Measurements from ENCODE around the gene HOXB1. TPM values are rescaled to one million over a fixed set of nuclear protein-coding genes. Genes with fewer than 3 reads are reported as not detected.

HOXB1 gene
- total RNA-seq, 1 donor = not detected

DNA sequence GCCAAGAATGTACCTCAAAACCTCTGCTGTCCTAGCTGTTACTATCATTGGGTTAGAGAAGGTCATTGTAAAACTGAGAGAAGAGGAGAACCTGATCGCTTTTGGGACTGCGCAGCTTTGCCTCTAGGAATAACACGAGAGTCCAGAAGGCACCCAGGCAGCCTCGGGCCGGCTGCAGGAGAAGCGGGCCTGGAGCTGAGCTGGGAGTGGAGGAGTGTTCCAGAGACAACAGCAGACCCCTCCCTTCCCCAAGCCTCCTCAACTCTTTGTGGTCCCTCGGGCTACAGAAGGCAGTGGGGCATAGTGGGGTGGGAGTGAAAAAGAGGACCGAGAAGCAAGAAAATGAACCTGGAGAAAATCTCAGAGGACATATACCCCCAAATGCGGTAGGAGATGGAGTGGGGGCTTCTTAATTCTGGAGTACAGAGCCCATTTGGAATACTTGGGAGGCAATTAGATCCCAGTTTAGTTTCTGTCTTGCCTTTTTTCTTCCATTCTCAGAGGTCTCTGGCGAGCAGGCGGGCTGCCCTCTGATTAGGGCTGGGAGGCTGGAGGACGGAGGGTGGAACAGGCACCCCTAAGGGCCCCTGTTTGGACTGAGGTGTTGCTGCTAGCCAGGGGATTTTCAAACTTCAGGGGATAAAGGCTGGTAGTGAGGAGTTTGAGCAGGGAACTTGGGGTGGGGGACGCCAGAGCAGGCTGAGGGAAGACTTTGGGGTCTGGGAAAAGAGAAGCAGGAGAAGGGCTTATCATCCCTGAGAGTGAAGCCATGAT lies 27.4 kb upstream of the HOXB1 start:
- no peak for DNase-seq (ENCODE audit: low read depth)
- TF ChIP-seq, protein P1, sequence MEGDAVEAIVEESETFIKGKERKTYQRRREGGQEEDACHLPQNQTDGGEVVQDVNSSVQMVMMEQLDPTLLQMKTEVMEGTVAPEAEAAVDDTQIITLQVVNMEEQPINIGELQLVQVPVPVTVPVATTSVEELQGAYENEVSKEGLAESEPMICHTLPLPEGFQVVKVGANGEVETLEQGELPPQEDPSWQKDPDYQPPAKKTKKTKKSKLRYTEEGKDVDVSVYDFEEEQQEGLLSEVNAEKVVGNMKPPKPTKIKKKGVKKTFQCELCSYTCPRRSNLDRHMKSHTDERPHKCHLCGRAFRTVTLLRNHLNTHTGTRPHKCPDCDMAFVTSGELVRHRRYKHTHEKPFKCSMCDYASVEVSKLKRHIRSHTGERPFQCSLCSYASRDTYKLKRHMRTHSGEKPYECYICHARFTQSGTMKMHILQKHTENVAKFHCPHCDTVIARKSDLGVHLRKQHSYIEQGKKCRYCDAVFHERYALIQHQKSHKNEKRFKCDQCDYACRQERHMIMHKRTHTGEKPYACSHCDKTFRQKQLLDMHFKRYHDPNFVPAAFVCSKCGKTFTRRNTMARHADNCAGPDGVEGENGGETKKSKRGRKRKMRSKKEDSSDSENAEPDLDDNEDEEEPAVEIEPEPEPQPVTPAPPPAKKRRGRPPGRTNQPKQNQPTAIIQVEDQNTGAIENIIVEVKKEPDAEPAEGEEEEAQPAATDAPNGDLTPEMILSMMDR (IDR thresholded peaks at IDR 0.05; ENCODE audit: insufficient read depth, low read length) = no peak
- H3K4me3 ChIP-seq (ENCODE audit: low read depth, low read length) = peak overlapping the region; percentile 61

DNA sequence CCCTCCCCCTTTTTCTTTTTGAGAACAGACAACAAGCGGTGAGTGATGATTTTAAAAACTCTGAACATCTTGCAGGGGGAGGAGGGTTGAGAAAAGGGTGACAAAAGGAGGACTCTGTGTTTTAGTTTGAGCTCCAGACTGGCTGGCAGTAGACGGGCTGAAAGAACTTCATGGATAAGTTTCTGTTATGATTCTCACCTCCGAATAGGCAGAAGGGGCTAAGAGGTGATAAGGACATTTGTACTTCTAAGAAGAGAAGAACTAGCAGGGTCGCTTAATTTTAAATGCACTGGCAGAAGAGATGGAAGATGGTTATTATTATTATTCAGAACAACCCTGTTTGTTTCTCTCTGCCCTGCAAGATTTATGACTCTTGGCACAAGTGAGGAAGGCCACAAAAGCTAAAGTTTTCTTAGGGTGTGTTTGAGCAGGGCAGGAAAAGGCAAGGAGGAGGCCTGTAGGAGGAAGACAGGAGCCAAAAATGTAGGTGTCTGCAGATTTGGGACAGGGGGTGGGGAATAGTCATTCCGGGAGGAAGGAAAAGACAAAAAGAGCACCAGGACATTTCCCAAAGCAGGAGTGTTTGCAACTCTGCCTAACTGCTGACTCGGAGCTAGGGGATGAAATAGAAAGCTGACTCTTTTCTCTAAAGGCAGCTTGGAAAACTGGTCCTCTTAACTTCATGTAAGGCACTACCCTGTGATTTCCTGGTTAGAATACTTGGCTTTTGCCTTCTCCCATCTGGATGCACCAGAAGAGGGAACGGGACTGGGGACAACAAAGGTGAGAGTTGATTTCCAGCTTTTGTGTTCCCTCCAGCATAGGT lies 26.0 kb upstream of the HOXB1 start:
- TF ChIP-seq, protein P1 (IDR thresholded peaks at IDR 0.05; ENCODE audit: insufficient read depth, low read length) = no peak
- peak; percentile 68 for DNase-seq (ENCODE audit: low read depth)
- peak overlapping the region; percentile 61 for H3K4me3 ChIP-seq (ENCODE audit: low read depth, low read length)

DNA sequence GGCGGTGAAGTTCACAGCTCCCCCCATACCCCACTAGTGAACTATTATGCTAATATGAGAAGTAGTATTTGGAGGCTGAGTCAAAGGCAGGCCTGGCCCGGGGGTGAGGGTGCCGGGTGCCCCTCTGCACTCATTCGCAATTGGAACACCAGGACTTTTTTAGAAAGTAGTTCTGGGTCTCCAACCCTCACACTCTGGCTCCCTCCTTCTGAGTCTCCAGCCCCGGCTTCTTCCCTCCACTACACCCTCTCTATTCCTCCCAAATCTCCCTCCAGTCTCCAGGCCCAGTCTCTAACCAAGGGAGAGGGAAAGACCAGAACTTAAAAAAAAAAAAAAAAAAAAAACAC lies 25.4 kb upstream of the HOXB1 start:
- DNase-seq (ENCODE audit: low read depth) = no peak
- TF ChIP-seq, protein P1 (IDR thresholded peaks at IDR 0.05; ENCODE audit: insufficient read depth, low read length) = no peak
- H3K4me3 ChIP-seq (ENCODE audit: low read depth, low read length) = peak overlapping the region; percentile 69

DNA sequence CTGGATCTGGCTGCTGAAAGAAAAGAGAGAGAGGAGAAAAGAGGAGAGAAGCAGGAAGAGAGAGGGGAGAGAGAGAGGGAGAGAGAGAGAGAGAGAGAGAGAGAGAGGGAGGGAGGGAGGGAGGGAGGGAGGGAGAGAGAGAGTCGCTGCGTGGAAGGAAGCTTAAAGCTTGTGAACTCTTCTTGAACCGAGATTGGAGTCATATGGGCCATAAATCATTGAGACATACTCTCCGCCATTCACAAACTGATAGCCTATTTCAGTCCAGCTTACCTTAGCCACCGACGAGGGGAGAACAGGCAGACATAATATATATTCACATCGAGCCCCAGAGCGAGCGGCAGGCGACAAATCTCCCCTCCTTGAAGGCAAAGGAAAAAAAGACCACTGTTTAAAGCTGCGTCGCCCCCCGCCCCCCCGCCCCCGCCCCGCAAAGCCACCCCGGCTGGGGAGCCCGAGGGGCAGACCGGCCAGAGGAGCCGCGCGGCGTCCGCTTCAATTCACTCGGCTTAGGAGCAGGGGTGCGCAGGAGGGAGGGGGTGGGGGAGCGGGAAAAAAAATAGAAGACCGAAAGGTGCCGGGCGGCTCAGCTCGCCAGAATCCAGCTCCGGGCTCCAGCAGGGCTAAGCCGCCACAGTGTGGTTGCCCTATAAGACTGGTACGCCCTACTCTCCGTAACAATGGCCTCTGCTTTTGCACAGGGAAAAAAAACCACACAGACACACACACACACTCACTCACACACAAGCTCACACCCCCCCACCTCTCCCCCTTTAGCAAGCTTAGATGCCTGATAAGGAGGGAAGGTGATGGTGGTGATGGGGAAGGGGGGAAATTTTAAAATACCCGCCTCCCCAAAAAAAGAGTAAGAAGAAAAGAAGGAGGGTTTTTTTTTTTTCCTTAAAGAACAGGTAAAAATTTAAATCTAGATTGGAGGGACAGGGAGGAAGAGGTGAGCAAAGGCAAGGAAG lies 24.7 kb upstream of the HOXB1 start:
- peak overlapping the region; percentile 69 for H3K4me3 ChIP-seq (ENCODE audit: low read depth, low read length)
- peak; percentile 98 for DNase-seq (ENCODE audit: low read depth)
- TF ChIP-seq, protein P1 (IDR thresholded peaks at IDR 0.05; ENCODE audit: insufficient read depth, low read length) = no peak

DNA sequence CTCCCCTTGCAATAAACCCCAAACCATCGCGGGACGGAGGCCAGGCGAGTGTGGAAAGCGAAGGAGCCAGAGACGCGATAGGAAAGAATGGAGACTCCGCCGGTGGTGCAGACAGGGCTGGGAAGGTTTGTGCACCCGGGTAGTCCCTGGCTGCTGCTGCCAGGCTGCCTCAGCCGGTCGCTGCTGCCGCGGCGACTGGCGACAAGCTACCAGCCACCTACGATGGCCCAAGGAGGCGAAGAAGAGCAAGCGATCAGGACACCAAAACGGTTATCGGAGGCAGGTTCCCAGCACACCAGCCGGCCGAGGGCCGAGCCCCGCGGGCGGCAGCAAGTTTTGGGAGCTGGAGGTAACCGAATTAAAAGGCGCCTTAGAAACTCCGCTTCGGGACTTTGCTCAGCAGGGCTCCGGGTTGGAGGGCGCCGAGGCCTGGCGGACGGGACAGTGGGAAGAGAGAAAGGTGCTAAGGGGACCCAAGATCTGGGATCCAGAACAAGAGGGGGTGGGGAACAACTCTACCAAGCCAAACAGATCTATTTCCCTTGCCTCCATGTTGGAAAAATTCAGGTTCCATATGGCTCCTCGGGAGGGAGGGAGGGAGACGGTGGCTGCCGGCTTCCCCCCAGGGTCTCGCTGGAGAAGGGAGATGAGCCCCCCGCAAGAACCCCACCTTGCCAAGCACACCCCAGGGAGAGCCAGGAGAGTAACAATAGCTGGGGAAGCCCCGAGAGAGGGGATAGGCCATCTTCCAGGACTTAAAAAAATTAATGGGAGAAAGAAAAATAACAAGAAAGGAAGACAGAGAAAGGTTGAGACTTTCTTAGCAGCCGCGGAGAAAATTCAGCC lies 23.8 kb upstream of the HOXB1 start:
- H3K4me3 ChIP-seq (ENCODE audit: low read depth, low read length) = peak overlapping the region; percentile 69
- TF ChIP-seq, protein P1 (IDR thresholded peaks at IDR 0.05; ENCODE audit: insufficient read depth, low read length) = no peak
- DNase-seq (ENCODE audit: low read depth) = peak; percentile 56

All from fibroblast of the aortic adventitia (primary cell).